Motor neuron (in vitro differentiated cells): ENCODE measurements around the gene RNU1-4. TPM values are rescaled to one million over a fixed set of nuclear protein-coding genes. Genes with fewer than 3 reads are reported as not detected.
"Not testable (repeated sequence)": the region's sequence is repeated elsewhere in the genome, so short reads cannot be mapped to it uniquely, and the experiment has no call there.

Experiments
- ATAC-seq, 8 experiments: fragments of 200-7000 bp; cut with Tn5 transposase; replicated peaks in 6 of 8; 2 replicates each; pipeline ENCODE4 v1.8.0; 2021; ENCODE audit warnings: mild to moderate bottlenecking in 8 of 8, moderate library complexity in 8 of 8
- H3K27ac ChIP-seq, 2 donors: fragments of 250-450 bp; sonication (Bioruptor Pico); 2 replicates each; pipeline ENCODE4 v1.9.0; 2021; ENCODE audit warnings: antibody characterized with exemption in 2 of 2, mild to moderate bottlenecking in 2 of 2, moderate library complexity in 1 of 2
- H3K4me1 ChIP-seq, 2 donors: fragments of 250-450 bp; sonication (Bioruptor Pico); replicated peaks in 1 of 2; 2 replicates each; pipeline ENCODE4 v1.6.1; 2021; ENCODE audit warnings: antibody characterized with exemption in 2 of 2, mild to moderate bottlenecking in 2 of 2, moderate library complexity in 1 of 2
- H3K4me3 ChIP-seq, 5 donors: fragments of 250-450 bp; sonication (Bioruptor Pico); 2 replicates each; pipeline ENCODE4 v1.9.0; 2021; ENCODE audit warnings: antibody characterized with exemption in 5 of 5, mild to moderate bottlenecking in 5 of 5, moderate library complexity in 4 of 5
- WGBS, 10 experiments: fragments of 450-650 bp; shearing (Covaris generic); methylation state at CpG; one replicate each; pipeline ENCODE4 v1.0.0; 2022; 5-methylcytosine and 5-hydroxymethylcytosine counted together
- in situ Hi-C, 9 experiments: fragments of 400-800 bp; cut with MboI; loops; one replicate each; pipeline ENCODE4 v1.15.0; 2021; ENCODE audit warnings: low sequenced_read_pairs in 9 of 9, low pct_unique_long_range_greater_than_20kb in 2 of 9; ENCODE audit not compliant: unreplicated experiment in 9 of 9
- total RNA-seq, 8 experiments: library from RNA; unstranded; fragments of 300-600 nt; gene quantifications; 2 replicates each; pipeline versions ENCODE4 v1.2.3 to v1.2.4, GENCODE V29; 2022

RNU1-4 gene
- total RNA-seq, 8 experiments from 2014 or later: 10,501 to 35,099 (median 17,750) TPM

- H3K4me3 ChIP-seq: not testable (repeated sequence)
These were observed 14.7 kb upstream of the RNU1-4 start for GRCh38 chr1:16725439-16726245.

GRCh38 chr1:16727190-16728111 is 12.9 kb upstream of the RNU1-4 start:
- Histone ChIP-seq H3K27ac (no peak overlapping the region), H3K4me1 (peaks cover 0 to 2% of the 10 kb centered on the region in 2 donors), H3K4me3 (no peak overlapping the region)
- 63 to 92% (median 83%) methylated on average over 26 to 42 of the region's 42 CpGs for WGBS, 10 experiments
- ATAC-seq: peak in 7 of 8 experiments; percentile 36 to 98 (median 65)
- in situ Hi-C loops: loop anchor here in 1 of 9 experiments (10.0 kb wide), 1 partner anchor 93 kb away; no protein-coding TSS in a partner anchor

More at GRCh38 chr1:16725439-16726245, 14.7 kb upstream of the RNU1-4 start:
- H3K4me1 ChIP-seq, H3K27ac ChIP-seq, ATAC-seq: not testable (repeated sequence)
- in situ Hi-C loops: loop anchor here in 1 of 9 experiments (10.0 kb wide), 1 partner anchor 91 kb away; no protein-coding TSS in a partner anchor
- 35 to 84% (median 73%) methylated on average over 10 of the region's 10 CpGs for WGBS, 10 experiments

DNA sequence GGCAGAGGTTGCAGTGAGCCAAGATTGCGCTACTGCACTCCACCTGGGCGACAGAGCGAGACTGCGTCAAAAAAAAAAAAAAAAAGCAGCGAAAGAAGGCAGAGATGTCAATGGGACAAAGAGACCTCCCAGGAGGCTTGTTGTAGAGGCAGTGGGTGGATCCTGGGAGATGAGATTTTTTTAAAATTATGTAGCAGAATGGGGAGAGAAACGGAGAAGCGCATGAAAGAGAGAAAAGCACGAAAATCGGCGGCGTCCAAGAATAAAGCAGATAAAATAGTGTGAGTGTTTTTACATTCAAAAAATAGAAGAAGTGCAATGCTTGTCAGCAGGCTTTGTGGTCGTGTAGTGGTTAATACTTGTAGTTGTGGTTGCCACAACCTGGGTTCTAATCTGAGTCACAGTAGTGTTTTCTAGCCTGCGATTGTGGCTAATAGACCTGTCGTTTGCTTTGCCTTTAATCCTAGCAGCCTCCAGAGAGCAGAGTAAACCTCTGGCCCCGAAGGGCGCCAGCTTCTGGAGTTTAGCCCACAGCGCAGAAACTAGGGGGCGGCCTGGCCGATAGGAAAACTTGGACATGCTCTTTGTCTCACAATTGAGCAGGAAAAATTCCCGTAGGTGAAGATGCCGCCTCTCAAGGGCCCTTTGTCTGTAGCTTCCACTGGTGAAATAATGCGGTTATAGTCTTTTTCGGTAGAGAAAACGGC is 11.9 kb upstream of the RNU1-4 start:
- ATAC-seq: peak in 1 of 8 experiments; percentile 21
- not testable (repeated sequence) for H3K4me3 ChIP-seq, H3K27ac ChIP-seq, H3K4me1 ChIP-seq
- in situ Hi-C loops: loop anchor here in 1 of 9 experiments (10.0 kb wide), 1 partner anchor 94 kb away; no protein-coding TSS in a partner anchor
- WGBS, 10 experiments: 45 to 91% (median 82%) methylated on average over 8 to 15 of the region's 24 CpGs

- H3K27ac ChIP-seq, ATAC-seq, in situ Hi-C loops, H3K4me1 ChIP-seq, H3K4me3 ChIP-seq: not testable (repeated sequence)
- 80% methylated on average over 3 of the region's 5 CpGs; no CpG with 5 or more reads in 9 of the 10 experiments for WGBS, 10 experiments
These were observed 7.9 kb upstream of the RNU1-4 start for GRCh38 chr1:16732254-16732896.

GRCh38 chr1:16741230-16741629 is 914 bp downstream of the RNU1-4 start:
- ATAC-seq, in situ Hi-C loops, H3K4me1 ChIP-seq, H3K4me3 ChIP-seq, H3K27ac ChIP-seq: not testable (repeated sequence)
- WGBS, 10 experiments: no CpG with 5 or more reads among the region's 11 CpGs

GRCh38 chr1:16747660-16748059 is 7.3 kb downstream of the RNU1-4 start:
- H3K4me3 ChIP-seq, H3K4me1 ChIP-seq, H3K27ac ChIP-seq, ATAC-seq, in situ Hi-C loops: not testable (repeated sequence)
- WGBS, 10 experiments: no CpG with 5 or more reads among the region's 5 CpGs

DNA sequence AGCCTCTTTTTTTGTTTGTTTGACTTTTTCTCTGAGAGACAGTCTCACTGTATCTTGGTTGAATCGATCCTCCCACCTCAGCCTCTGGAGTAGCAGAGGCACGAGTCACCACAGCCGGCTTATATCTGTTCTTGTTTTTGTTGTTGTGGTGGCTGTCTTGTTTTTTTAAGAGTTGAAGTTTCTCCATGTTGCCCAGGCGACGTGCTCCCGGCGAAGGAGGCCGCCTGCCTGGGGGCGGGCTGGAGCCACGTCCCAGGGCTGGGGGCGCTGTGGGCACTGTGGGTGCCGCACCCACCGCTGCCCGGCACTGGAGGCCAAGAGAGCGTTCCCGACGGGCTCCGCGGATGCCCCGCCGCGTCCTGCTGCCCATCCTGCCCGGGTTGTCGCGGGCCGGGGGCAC is 8.4 kb downstream of the RNU1-4 start:
- WGBS, 10 experiments: no CpG with 5 or more reads among the region's 26 CpGs
- ATAC-seq: peak in 5 of 8 experiments; percentile 56 to 67 (median 62)
- H3K4me3 ChIP-seq: not testable (repeated sequence)

DNA sequence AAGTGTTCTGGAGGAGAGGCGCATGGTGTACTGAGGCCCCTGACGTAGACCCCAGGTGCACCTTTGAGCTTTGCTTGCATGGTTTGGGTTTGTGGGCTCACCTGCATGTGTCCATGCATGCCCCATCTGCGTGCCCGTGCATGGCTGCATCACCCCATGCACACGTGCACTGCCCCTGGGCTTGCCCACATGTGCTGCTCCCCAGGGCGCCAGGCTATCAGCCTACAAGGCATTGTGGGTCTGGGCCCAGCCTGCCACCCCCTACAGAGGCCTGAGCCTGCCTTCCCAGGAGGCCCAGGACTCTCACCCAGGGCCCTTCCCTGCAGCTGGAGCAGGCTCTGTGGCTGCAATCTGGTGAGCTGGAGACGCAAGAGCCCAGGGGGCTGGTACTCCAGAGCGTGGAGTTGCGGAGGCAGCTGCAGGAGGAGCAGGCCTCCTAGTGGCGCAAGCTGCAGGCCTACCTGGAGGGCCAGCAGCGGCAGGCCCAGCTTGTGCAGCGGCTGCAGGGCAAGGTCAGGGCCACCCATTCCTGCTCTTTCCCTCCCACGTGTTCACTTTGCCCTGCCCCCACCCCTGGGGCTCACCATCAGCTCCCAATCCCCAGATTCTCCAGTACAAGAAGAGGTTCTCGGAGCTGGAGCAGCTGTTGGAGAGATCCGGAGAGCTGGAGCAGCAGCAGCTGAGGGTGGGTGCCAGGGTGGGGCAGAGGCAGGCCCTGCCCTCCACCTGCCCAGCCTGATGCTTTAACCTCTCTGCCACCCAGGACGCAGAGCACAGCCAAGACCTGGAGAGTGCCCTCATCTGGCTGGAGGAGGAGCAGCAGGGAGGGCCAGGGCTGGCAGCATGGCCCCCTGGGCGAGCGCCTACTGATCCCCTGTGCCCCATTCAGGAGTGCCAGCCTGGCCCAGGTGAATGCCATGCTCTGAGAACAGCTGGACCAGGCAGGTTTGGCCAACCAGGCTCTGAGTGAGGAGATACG is 9.9 kb downstream of the RNU1-4 start:
- H3K27ac ChIP-seq, H3K4me3 ChIP-seq, H3K4me1 ChIP-seq, in situ Hi-C loops: not testable (repeated sequence)
- no CpG with 5 or more reads among the region's 19 CpGs for WGBS, 10 experiments
- peak in 7 of 8 experiments; percentile 35 to 81 (median 73) for ATAC-seq

More for the DNA sequence above, 8.4 kb downstream of the RNU1-4 start:
- H3K27ac ChIP-seq, in situ Hi-C loops, H3K4me1 ChIP-seq: not testable (repeated sequence)

GRCh38 chr1:16752770-16753169 is 12.5 kb downstream of the RNU1-4 start:
- H3K4me3 ChIP-seq, H3K27ac ChIP-seq, H3K4me1 ChIP-seq, in situ Hi-C loops: not testable (repeated sequence)
- no CpG with 5 or more reads among the region's 3 CpGs for WGBS, 10 experiments
- ATAC-seq: peak in 1 of 8 experiments; percentile 47

- H3K27ac ChIP-seq, H3K4me1 ChIP-seq, H3K4me3 ChIP-seq, in situ Hi-C loops: not testable (repeated sequence)
- WGBS, 10 experiments: no CpG with 5 or more reads among the region's 1 CpG
- ATAC-seq: peak in 4 of 8 experiments; percentile 29 to 67 (median 45)
These were observed 15.1 kb downstream of the RNU1-4 start for GRCh38 chr1:16755385-16755784.

DNA sequence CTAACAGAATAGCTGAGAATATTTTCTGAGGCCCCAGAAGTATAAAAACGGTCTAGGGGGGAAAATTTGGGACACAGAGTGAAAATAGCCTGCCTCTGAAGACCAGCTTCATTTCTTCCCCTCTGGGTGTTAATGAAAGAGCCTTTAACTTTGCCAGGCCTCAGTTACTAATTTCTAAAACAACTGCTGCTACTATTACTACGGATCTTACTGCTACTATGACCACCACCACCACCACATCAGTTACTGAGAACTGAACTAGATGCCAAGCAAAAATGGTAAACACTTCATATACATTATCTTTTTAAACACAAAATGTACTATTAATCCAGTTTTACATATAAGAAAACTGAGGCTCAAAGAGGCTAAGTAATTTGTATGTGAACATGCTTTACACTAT is 15.6 kb downstream of the RNU1-4 start:
- WGBS, 10 experiments: 17 to 100% (median 42%) methylated on average over 1 of the region's 2 CpGs; no CpG with 5 or more reads in 6 of the 10 experiments
- ATAC-seq, H3K4me3 ChIP-seq, H3K27ac ChIP-seq, in situ Hi-C loops, H3K4me1 ChIP-seq: not testable (repeated sequence)
